Caco-2 (cell line): ENCODE data around the gene HES2. TPM values are rescaled to one million over a fixed set of nuclear protein-coding genes. Genes with fewer than 3 reads are reported as not detected.

Source experiments
- BruUV-seq: library from RNA; stranded (reverse); fragments of 400-500 nt; replicated peaks from 2 replicates; lab custom pipeline; 2021; lab: Mats Ljungman, UMichigan
- CTCF ChIA-PET: fragments of 300-600 bp; sonication (Branson Sonifier 250); formaldehyde crosslinking; loops from one replicate; lab custom pipeline; 2022; ENCODE audit warnings: antibody characterized with exemption; lab: Charles Lee
- POLR2A ChIA-PET: fragments of 300-600 bp; sonication (Branson Sonifier 250); formaldehyde crosslinking; loops from one replicate; lab custom pipeline; 2022; ENCODE audit warnings: antibody characterized with exemption; lab: Charles Lee
- DNase-seq, 2 experiments: peaks; one replicate each; pipeline versions ENCODE4 v3.0.0 to v3.0.0-alpha.2; 2020 to 2022
- H3K27me3 ChIP-seq: replicated peaks from 2 replicates; pipeline ENCODE4 v1.6.0; 2011; ENCODE audit warnings: low read length; ENCODE audit not compliant: control insufficient read depth, insufficient read depth
- H3K36me3 ChIP-seq: 2 replicates; pipeline ENCODE4 v1.5.1; 2011; ENCODE audit warnings: low read length; ENCODE audit not compliant: control insufficient read depth, insufficient read depth
- H3K4me1 ChIP-seq: fragments of 250-450 bp; sonication (Bioruptor Pico); 2 replicates; pipeline ENCODE4 v1.5.1; 2020; ENCODE audit warnings: mild to moderate bottlenecking
- H3K4me3 ChIP-seq: 2 replicates; pipeline ENCODE4 v1.5.1; 2011; ENCODE audit warnings: low read depth, mild to moderate bottlenecking, control low read depth, low read length
- H3K9me3 ChIP-seq: fragments of 250-450 bp; sonication (Bioruptor Pico); 2 replicates; pipeline ENCODE4 v1.5.1; 2020; ENCODE audit warnings: mild to moderate bottlenecking, moderate library complexity
- H3K27ac Mint-ChIP-seq: one replicate; pipeline ENCODE4 v1.8.0; 2022; ENCODE audit warnings: mixed read lengths; ENCODE audit not compliant: unreplicated experiment
- H3K27me3 Mint-ChIP-seq: one replicate; pipeline ENCODE4 v1.8.0; 2022; ENCODE audit warnings: mixed read lengths; ENCODE audit not compliant: insufficient read depth, unreplicated experiment
- H3K36me3 Mint-ChIP-seq: one replicate; pipeline ENCODE4 v1.8.0; 2022; ENCODE audit warnings: mild to moderate bottlenecking, mixed read lengths; ENCODE audit not compliant: insufficient read depth, unreplicated experiment
- H3K4me1 Mint-ChIP-seq: one replicate; pipeline ENCODE4 v1.8.0; 2022; ENCODE audit warnings: low read depth, mixed read lengths; ENCODE audit not compliant: unreplicated experiment
- H3K4me3 Mint-ChIP-seq: one replicate; pipeline ENCODE4 v1.8.0; 2022; ENCODE audit warnings: mild to moderate bottlenecking, moderate library complexity, mixed read lengths; ENCODE audit not compliant: unreplicated experiment
- H3K9me3 Mint-ChIP-seq: one replicate; pipeline ENCODE4 v1.8.0; 2022; ENCODE audit warnings: mixed read lengths; ENCODE audit not compliant: unreplicated experiment
- intact Hi-C: fragments of 100-400 bp; cut with micrococcal nuclease; formaldehyde crosslinking; loops from one replicate; pipeline ENCODE4 v1.10.0; 2022; ENCODE audit not compliant: unreplicated experiment
- total RNA-seq: library from RNA; stranded (reverse); gene quantifications from 2 replicates; pipeline ENCODE4 v1.2.3, GENCODE V29; 2022
- TF ChIP-seq, protein P1 (sequence below), 2 experiments: fragments of 200-600 bp in 1 of 2; IDR thresholded peaks; 1 replicate in 1 of 2; 2 replicates in 1 of 2; pipeline versions ENCODE4 v1.5.1 to v1.8.0; 2011 to 2022; ENCODE audit warnings: antibody characterized with exemption in 1 of 2, control low read depth in 1 of 2, inconsistent platforms in 1 of 2, low read depth in 1 of 2, low read length in 1 of 2, mild to moderate bottlenecking in 1 of 2, moderate library complexity in 1 of 2; ENCODE audit not compliant: insufficient read depth in 1 of 2, severe bottlenecking in 1 of 2, unreplicated experiment in 1 of 2

The HES2 gene
- total RNA-seq, 1 experiment from 2014 or later, result 0.91 TPM

DNA sequence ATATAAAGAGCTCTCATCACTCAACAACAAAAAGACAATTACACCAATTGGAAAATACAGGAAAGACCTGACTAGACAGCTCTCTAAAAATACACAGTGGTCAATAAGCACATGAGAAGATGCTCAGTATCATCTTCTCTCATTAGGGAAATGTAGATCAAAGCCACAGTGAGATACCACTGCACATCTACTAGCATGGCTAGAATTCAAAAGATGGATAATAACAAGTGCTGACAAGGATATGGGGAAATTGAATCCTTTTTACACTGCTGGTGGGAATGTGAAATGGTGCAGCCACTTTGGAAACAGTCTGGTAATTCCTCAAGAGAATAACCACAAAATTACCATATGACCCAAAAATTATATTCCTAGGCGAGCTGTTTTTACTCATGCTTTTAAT lies 35.6 kb downstream of the HES2 start:
- TF ChIP-seq, protein P1, sequence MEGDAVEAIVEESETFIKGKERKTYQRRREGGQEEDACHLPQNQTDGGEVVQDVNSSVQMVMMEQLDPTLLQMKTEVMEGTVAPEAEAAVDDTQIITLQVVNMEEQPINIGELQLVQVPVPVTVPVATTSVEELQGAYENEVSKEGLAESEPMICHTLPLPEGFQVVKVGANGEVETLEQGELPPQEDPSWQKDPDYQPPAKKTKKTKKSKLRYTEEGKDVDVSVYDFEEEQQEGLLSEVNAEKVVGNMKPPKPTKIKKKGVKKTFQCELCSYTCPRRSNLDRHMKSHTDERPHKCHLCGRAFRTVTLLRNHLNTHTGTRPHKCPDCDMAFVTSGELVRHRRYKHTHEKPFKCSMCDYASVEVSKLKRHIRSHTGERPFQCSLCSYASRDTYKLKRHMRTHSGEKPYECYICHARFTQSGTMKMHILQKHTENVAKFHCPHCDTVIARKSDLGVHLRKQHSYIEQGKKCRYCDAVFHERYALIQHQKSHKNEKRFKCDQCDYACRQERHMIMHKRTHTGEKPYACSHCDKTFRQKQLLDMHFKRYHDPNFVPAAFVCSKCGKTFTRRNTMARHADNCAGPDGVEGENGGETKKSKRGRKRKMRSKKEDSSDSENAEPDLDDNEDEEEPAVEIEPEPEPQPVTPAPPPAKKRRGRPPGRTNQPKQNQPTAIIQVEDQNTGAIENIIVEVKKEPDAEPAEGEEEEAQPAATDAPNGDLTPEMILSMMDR (IDR thresholded peaks at IDR 0.05; ENCODE audit: insufficient read depth in 1 of 2, low read depth in 1 of 2, low read length in 1 of 2, severe bottlenecking in 1 of 2, unreplicated experiment in 1 of 2), result no peak

DNA sequence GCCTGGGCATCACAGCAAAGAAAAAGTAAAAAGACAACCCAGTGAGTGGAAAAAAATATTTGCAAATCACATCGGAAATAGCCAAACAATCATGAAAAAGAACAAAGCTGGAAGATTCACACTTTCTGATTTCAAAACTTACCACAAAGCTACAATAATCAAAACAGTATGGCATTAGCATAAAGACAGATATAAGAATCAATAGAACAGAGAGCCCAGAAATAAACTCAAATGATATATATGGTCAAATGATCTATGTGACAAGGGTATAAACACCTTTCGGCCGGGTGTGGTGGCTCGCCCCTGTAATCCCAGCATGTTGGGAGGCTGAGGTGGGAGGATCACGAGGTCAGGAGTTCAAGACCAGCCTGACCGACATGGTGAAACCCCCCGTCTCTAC lies 39.7 kb downstream of the HES2 start:
- Histone ChIP-seq H3K9me3 (no peaks in the 10 kb centered on the region), H3K27me3 (no peaks in the 10 kb centered on the region), H3K4me1 (no peaks in the 10 kb centered on the region), H3K36me3 (no peaks in the 10 kb centered on the region), H3K4me3 (no peak overlapping the region)
- H3K27me3 Mint-ChIP-seq, result no peaks in the 10 kb centered on the region
- BruUV-seq, result no TSS peak
- H3K36me3 Mint-ChIP-seq, result no peaks in the 10 kb centered on the region
- H3K9me3 Mint-ChIP-seq, result no peaks in the 10 kb centered on the region
- H3K4me1 Mint-ChIP-seq, result no peaks in the 10 kb centered on the region
- CTCF ChIA-PET, result no interaction called here
- no peak for DNase-seq
- TF ChIP-seq, protein P1 (IDR thresholded peaks at IDR 0.05; ENCODE audit: insufficient read depth in 1 of 2, low read depth in 1 of 2, low read length in 1 of 2, severe bottlenecking in 1 of 2, unreplicated experiment in 1 of 2), result no peak
- H3K27ac Mint-ChIP-seq, result no peak overlapping the region
- no peak overlapping the region for H3K4me3 Mint-ChIP-seq
- intact Hi-C loops, result no loop called here
- POLR2A ChIA-PET, result no interaction called here

More for the DNA sequence above, 35.6 kb downstream of the HES2 start:
- Histone ChIP-seq H3K9me3 (no peaks in the 10 kb centered on the region), H3K4me3 (no peak overlapping the region), H3K36me3 (no peaks in the 10 kb centered on the region), H3K4me1 (no peaks in the 10 kb centered on the region; the same call in 1 of the 2 replicates), H3K27me3 (no peaks in the 10 kb centered on the region)
- BruUV-seq, result no TSS peak
- Mint-ChIP-seq H3K36me3 (no peaks in the 10 kb centered on the region), H3K4me1 (no peaks in the 10 kb centered on the region), H3K27ac (no peak overlapping the region), H3K4me3 (no peak overlapping the region), H3K9me3 (no peaks in the 10 kb centered on the region), H3K27me3 (no peaks in the 10 kb centered on the region)
- DNase-seq, result no peak
- POLR2A ChIA-PET, result no interaction called here
- intact Hi-C loops, result no loop called here
- CTCF ChIA-PET, result interaction anchor here (1.2 kb wide), 1 partner anchor 10 kb away, joined by 5 read pairs; the partner anchor contains the start of gene ACOT7

DNA sequence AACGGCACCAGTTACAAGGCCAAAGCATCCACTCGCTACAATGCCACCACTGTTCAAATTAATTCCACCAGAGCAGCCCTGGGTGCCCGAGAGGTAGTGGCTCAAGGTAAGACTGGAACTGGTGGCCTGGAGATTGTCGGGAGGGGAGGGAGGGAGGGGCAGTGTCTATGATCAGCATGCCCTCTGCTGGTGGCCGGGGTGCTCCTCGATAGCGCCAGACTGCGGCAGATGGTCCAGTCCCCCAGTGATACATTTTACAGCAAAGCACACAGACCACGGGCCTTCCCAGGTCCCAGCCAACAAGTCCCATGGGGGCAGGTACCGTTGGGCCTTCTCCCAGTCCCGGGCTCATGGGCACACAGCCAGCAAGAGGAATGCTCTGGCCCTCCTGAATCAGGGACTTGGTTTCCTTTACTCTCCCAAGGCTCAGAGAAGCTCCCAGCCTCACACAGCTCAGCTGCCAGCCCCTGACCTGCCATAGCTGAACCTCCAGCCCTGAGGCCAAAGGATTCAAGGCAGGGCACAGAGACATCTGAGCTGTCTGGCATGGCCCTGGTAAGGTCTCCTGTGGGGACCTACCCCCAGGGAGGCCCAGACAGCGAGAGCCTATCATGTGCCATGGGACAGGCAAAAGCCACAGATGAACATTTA lies 41.5 kb downstream of the HES2 start:
- Histone ChIP-seq H3K4me3 (no peak overlapping the region), H3K27me3 (no peaks in the 10 kb centered on the region), H3K9me3 (no peaks in the 10 kb centered on the region), H3K4me1 (no peaks in the 10 kb centered on the region), H3K36me3 (no peaks in the 10 kb centered on the region)
- DNase-seq, result no peak
- H3K27ac Mint-ChIP-seq, result no peak overlapping the region
- CTCF ChIA-PET, result interaction anchor here (0.6 to 1.2 kb wide), 3 partner anchors 15 to 30 kb away, joined by 3 to 6 read pairs (median 4); partner anchors contain the start of gene ACOT7
- no peaks in the 10 kb centered on the region for H3K36me3 Mint-ChIP-seq
- intact Hi-C loops, result loop anchor here (1.0 to 2.0 kb wide), 2 partner anchors 19 to 30 kb away; no protein-coding TSS in a partner anchor
- H3K9me3 Mint-ChIP-seq, result no peaks in the 10 kb centered on the region
- no peak overlapping the region for H3K4me3 Mint-ChIP-seq
- BruUV-seq, result no TSS peak
- no peaks in the 10 kb centered on the region for H3K27me3 Mint-ChIP-seq
- TF ChIP-seq, protein P1 (IDR thresholded peaks at IDR 0.05; ENCODE audit: insufficient read depth in 1 of 2, low read depth in 1 of 2, low read length in 1 of 2, severe bottlenecking in 1 of 2, unreplicated experiment in 1 of 2), result no peak
- POLR2A ChIA-PET, result no interaction called here
- H3K4me1 Mint-ChIP-seq, result no peaks in the 10 kb centered on the region
